Hypothalamus (tissue), 51 donors: ENCODE data around the gene VPS37D.
"Not testable (repeated sequence)": the region's sequence is repeated elsewhere in the genome, so short reads cannot be mapped to it uniquely, and the experiment has no call there.

Source experiments
- DNase-seq, 51 donors: peaks; one replicate each; lab custom pipeline; 2025; lab: John Stamatoyannopoulos, UW

Gene VPS37D

GRCh38 chr7:73667344-73668102 lies at the start of gene VPS37D:
Gene VPS37D (plus strand): TSS chr7:73667831. CDS start chr7:73667959, 128 bp downstream.
- peak in 50 of 51 donors; percentile 16 to 91 (median 71) for DNase-seq

DNA sequence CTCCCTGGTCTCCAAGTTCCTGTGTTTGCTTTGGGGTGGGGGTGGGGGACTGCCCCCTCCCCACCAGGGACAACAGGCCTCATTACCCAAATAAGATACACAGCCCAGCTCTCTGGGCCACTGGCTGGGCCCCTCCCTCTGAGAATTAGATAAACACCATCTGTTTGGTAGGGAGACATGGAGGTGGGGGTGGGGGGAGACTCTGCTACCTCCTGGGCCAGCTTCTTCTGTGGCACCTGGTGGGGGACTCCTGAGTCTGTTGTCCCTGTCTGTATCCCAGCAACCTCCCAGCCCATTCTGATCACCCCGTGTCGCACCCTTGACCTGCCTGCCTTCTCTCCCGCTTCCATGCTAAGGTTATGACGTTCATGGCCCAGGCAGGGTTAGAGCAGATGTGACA lies 49.1 kb upstream of the VPS37D start:
- DNase-seq, result no peak

- DNase-seq, result not testable (repeated sequence)
Measured at GRCh38 chr7:73619394-73619793, 48.2 kb upstream of the VPS37D start.

DNA sequence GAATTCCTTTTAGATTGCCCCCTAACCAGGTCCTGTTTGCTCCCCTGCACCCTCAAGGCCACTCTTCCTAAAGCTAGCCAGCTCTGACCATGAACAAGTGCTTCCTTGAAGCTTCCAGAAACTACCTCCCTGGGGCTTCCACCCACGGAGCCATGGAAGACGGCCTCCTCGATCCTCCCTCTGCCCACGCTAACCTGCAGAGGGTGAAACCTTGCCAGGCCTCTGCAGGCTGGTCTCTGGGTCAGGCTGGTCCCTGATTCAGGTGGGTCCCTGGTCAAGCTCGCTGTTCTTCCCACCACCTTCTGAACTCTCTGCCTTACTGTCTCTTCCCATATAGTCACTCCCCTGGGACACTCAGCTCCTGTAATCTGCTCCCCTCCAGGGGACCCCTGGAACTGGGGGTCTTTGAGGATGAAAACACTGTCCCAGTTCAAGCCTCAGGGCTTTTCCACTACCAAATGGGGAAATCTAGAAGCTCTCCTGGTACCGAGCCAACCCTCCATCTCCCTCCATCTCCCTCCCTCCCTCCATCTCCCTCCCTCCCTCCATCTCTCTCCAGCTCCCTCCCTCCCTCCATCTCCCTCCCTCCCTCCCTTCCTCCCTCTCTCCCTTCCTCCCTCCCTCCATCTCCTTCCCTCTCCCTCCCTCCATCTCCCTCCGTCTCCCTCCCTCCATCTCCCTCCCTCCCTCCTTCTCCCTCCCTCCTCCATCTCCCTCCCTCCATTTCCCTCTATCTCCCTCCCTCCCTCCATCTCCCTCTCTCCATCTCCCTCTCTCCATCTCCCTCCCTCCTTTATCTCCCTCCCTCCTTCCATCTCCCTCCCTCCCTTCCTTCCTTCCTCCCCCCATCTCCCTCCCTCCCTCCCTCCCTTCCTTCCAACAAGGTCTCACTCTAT lies 46.2 kb upstream of the VPS37D start:
- no peak for DNase-seq

DNA sequence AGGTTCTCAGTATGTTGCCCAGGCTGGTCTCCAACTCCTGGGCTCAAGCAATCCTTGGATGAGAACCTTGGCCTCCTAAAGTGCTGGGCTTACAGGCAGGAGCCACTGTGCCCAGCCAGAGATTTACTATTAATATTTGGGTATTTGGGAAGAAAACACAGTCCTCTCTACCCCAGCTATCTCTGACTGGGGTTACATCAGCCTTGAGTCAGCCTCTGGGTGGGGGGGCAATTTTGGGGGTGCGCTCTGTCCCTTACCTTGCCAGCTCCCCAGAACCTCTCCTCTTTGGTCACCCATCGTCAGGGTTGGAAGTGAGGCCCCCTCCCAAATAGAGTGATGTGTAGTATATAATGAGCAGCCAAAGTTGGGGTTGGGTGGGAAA lies 45.1 kb upstream of the VPS37D start:
- DNase-seq, result no peak

DNA sequence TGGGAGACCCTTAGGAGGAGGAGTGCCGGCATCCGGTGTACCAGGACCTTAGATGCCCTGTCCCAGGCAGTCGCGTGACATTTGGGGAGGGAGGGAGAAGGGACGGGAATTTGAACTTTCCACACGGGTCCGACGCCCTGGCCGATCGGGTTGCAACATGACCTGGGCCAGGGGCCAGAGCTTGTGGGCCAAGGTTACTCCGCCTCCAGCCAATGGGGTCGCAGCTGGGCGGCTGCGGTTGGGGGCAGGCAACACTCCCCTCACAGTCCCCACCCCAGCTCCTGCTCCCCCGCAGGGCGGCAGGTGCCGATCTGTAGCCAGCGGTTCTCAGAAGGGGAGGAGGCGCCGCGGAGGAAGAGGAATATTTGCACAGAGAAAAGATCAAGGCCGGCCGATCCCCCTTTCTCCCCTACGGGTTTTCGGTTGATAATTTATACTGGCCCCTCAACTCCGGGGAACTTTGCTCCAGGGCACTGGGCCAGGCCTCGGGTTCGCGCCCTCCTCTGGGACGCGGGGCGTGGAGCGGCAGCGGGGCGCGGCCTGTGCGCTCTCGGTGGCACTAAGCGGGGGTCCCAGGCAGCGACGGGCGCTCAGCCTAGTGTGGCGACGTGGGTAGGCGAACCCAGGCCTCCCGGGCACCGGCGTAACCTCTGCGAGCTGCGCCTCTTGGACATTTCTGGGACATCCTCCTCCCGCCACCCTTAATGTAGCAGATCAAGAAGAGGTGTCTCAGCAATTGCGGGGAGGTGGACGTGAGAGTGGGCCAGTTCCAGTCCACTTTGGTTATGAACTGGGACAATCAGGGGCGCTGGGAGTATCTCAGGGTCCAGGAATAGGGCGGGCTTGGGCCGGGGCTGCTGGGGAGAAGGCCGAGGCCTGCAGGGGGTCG lies 44.5 kb upstream of the VPS37D start:
- DNase-seq, result no peak

GRCh38 chr7:73623798-73624668 lies 43.6 kb upstream of the VPS37D start, which contains the start of gene MLXIPL:
Gene MLXIPL (minus strand): TSS chr7:73624522. CDS start chr7:73624492, 30 bp downstream.
- DNase-seq, result peak in 30 of 51 donors; percentile 6 to 56 (median 30)

DNA sequence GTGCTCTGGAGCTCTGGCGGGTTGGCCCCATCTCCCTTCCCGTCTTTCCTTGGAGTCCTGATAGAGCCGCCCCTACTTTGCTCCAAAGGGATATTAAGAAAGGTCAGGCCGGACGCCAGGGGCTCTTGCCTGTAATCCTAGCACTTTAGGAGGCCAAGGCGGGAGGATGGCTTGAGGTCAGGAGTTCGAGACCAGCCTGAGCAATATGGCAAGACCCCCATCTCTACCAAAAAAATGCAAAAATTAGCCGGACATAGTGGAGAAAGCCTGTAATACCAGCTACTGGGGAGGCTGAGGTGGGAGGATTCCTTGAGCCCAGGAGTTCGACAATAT lies 43.0 kb upstream of the VPS37D start:
- DNase-seq, result no peak

- no peak for DNase-seq
Measured at GRCh38 chr7:73625276-73625675, 42.4 kb upstream of the VPS37D start.

DNA sequence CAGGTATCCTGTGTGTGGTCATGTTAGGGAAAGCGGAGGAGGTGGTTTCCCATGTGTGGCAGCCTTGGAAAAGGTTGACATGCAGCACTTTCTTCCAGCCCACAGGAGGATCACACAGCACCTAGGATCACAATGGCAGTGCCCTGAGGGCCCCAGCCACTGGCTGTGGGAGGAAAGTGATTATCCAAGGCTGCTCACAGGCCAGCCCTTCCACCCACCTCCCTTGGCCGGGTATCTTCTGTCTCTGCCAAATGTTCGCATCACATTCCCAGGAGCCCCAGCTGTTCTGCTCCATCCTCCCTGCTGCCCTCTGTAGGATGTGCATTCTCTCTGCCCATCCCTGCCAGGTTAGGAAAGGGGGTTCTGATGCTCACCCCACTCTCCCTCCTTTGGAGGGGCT lies 40.8 kb upstream of the VPS37D start:
- DNase-seq, result no peak

GRCh38 chr7:73628504-73628903 lies 39.1 kb upstream of the VPS37D start:
- DNase-seq, result no peak

DNA sequence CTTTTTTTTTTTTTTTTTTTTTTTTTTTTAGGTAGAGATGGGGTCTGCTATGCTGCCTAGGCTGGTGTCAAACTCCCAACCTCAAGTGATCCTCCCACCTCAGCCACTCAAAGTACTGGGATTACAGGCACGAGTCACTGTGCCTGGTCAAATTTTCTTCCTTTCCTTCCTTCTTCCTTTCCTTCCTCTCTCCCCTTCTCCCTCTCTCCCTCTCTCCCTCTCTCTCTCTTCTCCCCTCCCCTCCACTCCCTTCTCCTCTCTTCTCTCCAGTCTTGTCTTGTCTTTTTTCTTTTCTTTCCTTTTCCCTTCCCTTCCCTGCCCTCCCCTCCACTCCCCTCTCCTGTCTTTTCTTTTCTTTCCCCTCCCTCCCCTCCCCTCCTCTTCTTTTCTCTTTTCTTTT lies 36.1 kb upstream of the VPS37D start:
- DNase-seq, result no peak

- DNase-seq, result no peak
Measured at GRCh38 chr7:73633323-73633722, 34.3 kb upstream of the VPS37D start.

GRCh38 chr7:73633844-73634243 lies 33.8 kb upstream of the VPS37D start:
- no peak for DNase-seq

DNA sequence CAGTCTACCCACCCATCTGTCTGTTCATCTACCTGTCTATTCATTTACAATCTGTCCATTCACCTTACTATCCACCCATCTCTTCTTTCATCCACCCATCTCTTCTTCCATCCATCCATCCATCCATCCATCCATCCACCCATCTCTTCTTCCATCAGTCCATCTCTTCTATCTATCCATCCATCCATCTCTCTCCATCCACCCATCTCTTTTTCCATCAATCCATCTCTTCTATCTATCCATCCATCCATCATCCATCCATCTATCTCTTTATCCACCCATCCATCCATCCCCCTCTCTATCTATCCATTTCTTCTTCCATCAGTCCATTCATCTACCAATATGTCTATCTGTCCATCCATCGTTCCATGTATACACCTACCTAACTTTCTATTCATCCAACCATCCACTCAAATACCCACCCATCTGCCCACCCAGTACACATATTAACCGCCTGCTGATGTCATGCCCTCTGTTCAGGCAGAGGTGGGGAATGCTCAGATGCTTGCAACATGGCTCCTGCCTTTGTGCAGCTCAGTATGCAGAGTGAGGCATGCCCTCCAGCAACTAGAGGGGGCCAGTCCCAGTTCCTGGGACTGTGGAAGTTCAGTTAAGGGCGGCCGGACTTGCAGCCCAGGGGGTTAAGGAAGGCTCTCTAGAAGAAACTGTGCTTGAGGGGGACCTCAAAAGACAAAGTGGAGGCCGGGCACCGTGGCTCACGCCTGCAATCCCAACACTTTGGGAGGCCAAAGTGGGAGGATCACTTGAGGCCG lies 32.0 kb upstream of the VPS37D start:
- DNase-seq, result no peak

- DNase-seq, result no peak
Measured at GRCh38 chr7:73638911-73639310, 28.7 kb upstream of the VPS37D start.

- no peak for DNase-seq
Measured at GRCh38 chr7:73642834-73643233, 24.8 kb upstream of the VPS37D start.

DNA sequence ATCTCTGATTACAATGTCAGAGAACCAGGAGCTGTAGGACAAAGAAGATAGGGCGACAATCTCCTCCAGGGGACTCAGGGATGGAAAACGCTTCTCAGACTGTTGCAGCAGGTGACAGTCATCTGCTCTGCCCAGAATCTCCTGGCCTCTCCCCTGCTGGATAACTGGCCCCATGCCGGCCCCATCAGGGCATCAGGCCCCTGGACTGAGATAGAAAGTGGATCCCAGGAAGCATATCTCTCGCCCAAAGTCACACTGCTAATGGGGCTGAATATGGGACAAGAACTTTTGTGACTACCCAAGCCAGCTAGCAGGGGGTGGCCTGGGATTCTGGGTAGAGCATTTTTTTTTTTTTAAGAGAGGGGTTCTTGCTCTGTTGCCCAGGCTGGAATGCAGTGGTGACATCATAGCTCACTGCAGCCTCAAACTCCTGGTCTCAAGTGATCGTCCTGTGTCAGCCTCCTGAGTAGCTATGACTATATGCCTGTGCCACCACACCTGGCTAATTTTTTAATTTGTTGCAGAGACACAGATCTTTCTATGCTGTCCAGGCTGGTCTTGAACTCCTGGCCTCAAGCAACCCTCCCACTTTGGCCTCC lies 22.8 kb upstream of the VPS37D start:
- DNase-seq, result no peak
